HepG2 (cell line): ENCODE data around the gene GSDMA. TPM values are rescaled to one million over a fixed set of nuclear protein-coding genes. Genes with fewer than 3 reads are reported as not detected.
"Not testable (repeated sequence)": the region's sequence is repeated elsewhere in the genome, so short reads cannot be mapped to it uniquely, and the experiment has no call there.

Experiments used
- ATAC-seq: fragments of 200-7000 bp; cut with Tn5 transposase; 3 replicates; pipeline ENCODE4 v1.9.1; 2020; ENCODE audit warnings: mild to moderate bottlenecking, moderate library complexity
- BruUV-seq: library from RNA; stranded (reverse); fragments of 400-500 nt; replicated peaks from 2 replicates; lab custom pipeline; 2021; lab: Mats Ljungman, UMichigan
- CTCF ChIA-PET: fragments of 300-600 bp; formaldehyde crosslinking; extraction: SDS; loops from one replicate; lab custom pipeline; 2021; ENCODE audit warnings: low total read pairs, inconsistent platforms, low intra/inter-chr PET ratio; lab: Yijun Ruan, JAX
- POLR2A ChIA-PET: fragments of 350-600 bp; sonication (Branson Sonifier 250); formaldehyde crosslinking; loops from one replicate; lab custom pipeline; 2020; ENCODE audit warnings: antibody characterized with exemption, inconsistent platforms; lab: Yijun Ruan, JAX
- DNase-seq: peaks from one replicate; pipeline ENCODE4 v3.0.0-alpha.2; 2015; ENCODE audit warnings: low spot score
- FAIRE-seq: peaks from 3 replicates; lab custom pipeline; 2011; peaks lifted over from hg19 to GRCh38; lab: Jason Lieb, UNC
- H2AFZ ChIP-seq: one replicate; pipeline ENCODE4 v1.6.1; 2011; ENCODE audit warnings: low read length, inconsistent platforms
- H3K27ac ChIP-seq: fragments of 300-600 bp; 3 replicates; pipeline ENCODE4 v1.8.0; 2011; ENCODE audit warnings: mixed run types, mild to moderate bottlenecking, mixed read lengths, low read length, inconsistent platforms; ENCODE audit not compliant: insufficient read depth; ENCODE audit errors: extremely low read length
- H3K27me3 ChIP-seq, 2 experiments: fragments of 200-600 bp in 1 of 2; 2 replicates in 1 of 2; 3 replicates in 1 of 2; pipeline versions ENCODE4 v1.6.0 to v1.8.0; 2011; ENCODE audit warnings: low read length in 2 of 2, mild to moderate bottlenecking in 2 of 2, moderate library complexity in 2 of 2, inconsistent platforms in 1 of 2; ENCODE audit not compliant: insufficient read depth in 2 of 2, control insufficient read depth in 1 of 2
- H3K36me3 ChIP-seq, 2 experiments: fragments of 200-600 bp in 1 of 2; replicated peaks in 1 of 2; 2 replicates in 1 of 2; 3 replicates in 1 of 2; pipeline versions ENCODE4 v1.5.1 to v1.8.0; 2011; ENCODE audit warnings: low read length in 2 of 2, inconsistent platforms in 1 of 2; ENCODE audit not compliant: insufficient read depth in 2 of 2, control insufficient read depth in 1 of 2
- H3K4me1 ChIP-seq: 2 replicates; pipeline ENCODE4 v1.5.1; 2012; ENCODE audit warnings: low read length, inconsistent platforms; ENCODE audit not compliant: insufficient read depth
- H3K4me2 ChIP-seq: 2 replicates; pipeline ENCODE4 v1.6.0; 2011; ENCODE audit warnings: low read depth, low read length, inconsistent platforms
- H3K4me3 ChIP-seq, 3 experiments: fragments of 200-600 bp in 1 of 3; sonication (generic), shearing (Covaris generic) in 1 of 3; replicated peaks in 1 of 3; 2 replicates each; pipeline ENCODE4 v1.5.1; 2011 to 2016; ENCODE audit warnings: low read length in 3 of 3, inconsistent platforms in 2 of 3, low read depth in 2 of 3, mild to moderate bottlenecking in 2 of 3, control low read depth in 1 of 3, mixed read lengths in 1 of 3; ENCODE audit not compliant: insufficient read depth in 1 of 3
- H3K79me2 ChIP-seq: one replicate; pipeline ENCODE4 v1.6.1; 2011; ENCODE audit warnings: low read length, inconsistent platforms; ENCODE audit not compliant: insufficient read depth
- H3K9ac ChIP-seq: 2 replicates; pipeline ENCODE4 v1.6.0; 2011; ENCODE audit warnings: mild to moderate bottlenecking, low read depth, low read length, inconsistent platforms; ENCODE audit not compliant: insufficient read depth
- H3K9me3 ChIP-seq: 2 replicates; pipeline ENCODE4 v1.5.1; 2012; ENCODE audit warnings: mild to moderate bottlenecking, low read length
- H4K20me1 ChIP-seq: 2 replicates; pipeline ENCODE4 v1.6.0; 2011; ENCODE audit warnings: inconsistent platforms, mild to moderate bottlenecking, low read length, moderate library complexity; ENCODE audit not compliant: insufficient read depth
- ARNT2 ChIP-seq: sonication (generic); formaldehyde crosslinking; IDR thresholded peaks from 2 replicates; pipeline ENCODE4 v1.8.0; 2022; ENCODE audit warnings: mild to moderate bottlenecking, low read depth, missing genetic modification reagents, moderate library complexity
- HOXA3 ChIP-seq: sonication (generic); formaldehyde crosslinking; IDR thresholded peaks from 2 replicates; pipeline ENCODE4 v1.5.0; 2020; ENCODE audit warnings: missing genetic modification reagents
- KAT8 ChIP-seq: IDR thresholded peaks from 2 replicates; pipeline ENCODE4 v1.6.1; 2016; ENCODE audit warnings: missing genetic modification reagents, missing compliant biosample characterization
- LCORL ChIP-seq, 2 experiments: fragments of 450-650 bp in 1 of 2; sonication (generic) in 1 of 2; formaldehyde crosslinking in 1 of 2; IDR thresholded peaks; 2 replicates each; pipeline versions ENCODE4 v1.5.0 to v1.6.1; 2017 to 2020; ENCODE audit warnings: antibody characterized with exemption in 1 of 2, missing genetic modification reagents in 1 of 2
- NFYC ChIP-seq: IDR thresholded peaks from 2 replicates; pipeline ENCODE4 v1.6.1; 2016; ENCODE audit warnings: missing genetic modification reagents, missing compliant biosample characterization
- SOX5 ChIP-seq: IDR thresholded peaks from 2 replicates; pipeline ENCODE4 v1.6.1; 2016; ENCODE audit warnings: borderline replicate concordance
- YEATS2 ChIP-seq: sonication (generic); formaldehyde crosslinking; IDR thresholded peaks from 2 replicates; pipeline ENCODE4 v1.4.0; 2020; ENCODE audit warnings: missing genetic modification reagents, borderline replicate concordance
- ZMAT3 ChIP-seq: sonication (generic); formaldehyde crosslinking; conservative IDR thresholded peaks from 2 replicates; pipeline ENCODE4 v1.7.0; 2021; ENCODE audit warnings: missing genetic modification reagents
- ZNF792 ChIP-seq: IDR thresholded peaks from 2 replicates; pipeline ENCODE4 v1.6.1; 2016
- ZNF800 ChIP-seq: sonication (generic); formaldehyde crosslinking; IDR thresholded peaks from 2 replicates; pipeline ENCODE4 v1.4.0; 2020; ENCODE audit warnings: missing genetic modification reagents
- ZSCAN29 ChIP-seq: sonication (generic); formaldehyde crosslinking; conservative IDR thresholded peaks from 2 replicates; pipeline ENCODE4 v1.4.0; 2020; ENCODE audit warnings: mild to moderate bottlenecking, missing genetic modification reagents
- WGBS: methylation state at CpG from one replicate; pipeline ENCODE4 v1.1.6; 2017; ENCODE audit warnings: low lambda C conversion rate; 5-methylcytosine and 5-hydroxymethylcytosine counted together
- in situ Hi-C: cut with HindIII; loops from 2 replicates; pipeline ENCODE4 v1.10.0; 2017; ENCODE audit warnings: low pct_unique_long_range_greater_than_20kb; ENCODE audit not compliant: extremely low pct_ligation_motif_present
- intact Hi-C: fragments of 100-400 bp; cut with micrococcal nuclease; formaldehyde crosslinking; loops from one replicate; pipeline ENCODE4 v1.10.0; 2022; ENCODE audit not compliant: unreplicated experiment
- polyA plus RNA-seq, 8 experiments: library from polyadenylated mRNA; depleted of rRNA in 3 of 8; stranded (reverse) in 7 of 8; unstranded in 1 of 8; fragments of >200 nt; fragmentation: Illumina TruSeq in 4 of 8; extraction: Trizol in 4 of 8; gene quantifications; 2 replicates each; pipeline versions ENCODE4 v1.2.1 to v1.2.3, GENCODE V29; 2011 to 2016; ENCODE audit warnings: low read depth in 4 of 8, missing spikeins in 1 of 8, mixed read lengths in 1 of 8; ENCODE audit not compliant: insufficient read depth in 1 of 8
- total RNA-seq, 5 experiments: library from RNA; depleted of rRNA; stranded (reverse); fragments of >200 nt; fragmentation: Illumina TruSeq; extraction: Trizol; gene quantifications; 2 replicates each; pipeline ENCODE4 v1.2.3, GENCODE V29; 2016; ENCODE audit warnings: low read depth in 1 of 5

GSDMA gene
- total and polyA plus RNA-seq, 2 of the 13 experiments (the other 11 are each of a cell fraction or from before 2014, with no cell fraction given), result not detected

GRCh38 chr17:39948489-39948828 lies 14.3 kb upstream of the GSDMA start (continued):
- TF ChIP-seq ARNT2 (CRISPR knock-in tag), result 0 out of 2 replicates have a peak, but pooled peaks have one; percentile 29
- peak; percentile 37; the same call in 1 of the 2 replicates for TF ChIP-seq HOXA3
- TF ChIP-seq SOX5, result peak; percentile 82
- TF ChIP-seq KAT8 (CRISPR knock-in tag), result 0 out of 2 replicates have a peak, but pooled peaks have one; percentile 27
- not testable (repeated sequence) for TF ChIP-seq LCORL (IDR thresholded peaks at IDR 0.05)
- TF ChIP-seq LCORL (CRISPR knock-in tag; IDR thresholded peaks at IDR 0.05), result 0 out of 2 replicates have a peak, but pooled peaks have one; percentile 28

GRCh38 chr17:39949028-39949427 lies 13.8 kb upstream of the GSDMA start:
- no peaks in the 10 kb centered on the region for H3K36me3 ChIP-seq
- peak overlapping the region; percentile 47 for H3K4me2 ChIP-seq
- no peaks in the 10 kb centered on the region for H4K20me1 ChIP-seq
- WGBS, result 2% methylated on average over 2 of the region's 2 CpGs
- peaks cover 65% of the 10 kb centered on the region for H3K4me1 ChIP-seq
- 0 out of 2 replicates have a peak overlapping the region, but pooled peaks have one; percentile 1 for H3K9ac ChIP-seq
- DNase-seq, result no peak
- intact Hi-C loops (no loop called here), in situ Hi-C loops (no loop called here)
- no peak overlapping the region for H3K27ac ChIP-seq
- TF ChIP-seq ZMAT3 (CRISPR knock-in tag) (0 out of 2 replicates have a peak, but pooled peaks have one; percentile 65), ZSCAN29 (CRISPR knock-in tag) (0 out of 2 replicates have a peak, but pooled peaks have one; percentile 8), NFYC (no peak), ZNF792 (no peak), YEATS2 (CRISPR knock-in tag) (0 out of 2 replicates have a peak, but pooled peaks have one; percentile 9), ZNF800 (0 out of 2 replicates have a peak, but pooled peaks have one; percentile 23)
- peak; percentile 23 for FAIRE-seq
- peaks cover 7 to 28% of the 10 kb centered on the region in 2 experiments; a peak in 3 of 5 replicates for H3K27me3 ChIP-seq
- BruUV-seq, result no TSS peak
- H3K4me3 ChIP-seq, result no peak overlapping the region
- no peak for ATAC-seq
- no peaks in the 10 kb centered on the region for H3K9me3 ChIP-seq
- no peaks in the 10 kb centered on the region for H3K79me2 ChIP-seq
- POLR2A ChIA-PET, result interaction anchor here (4.6 kb wide), 1 partner anchor 22 kb away, joined by 16 read pairs; the partner anchor contains the start of genes LRRC3C and ORMDL3
- CTCF ChIA-PET, result interaction anchor here (0.6 kb wide), 1 partner anchor 9 kb away, joined by 3 read pairs; no protein-coding TSS in a partner anchor
- H2AFZ ChIP-seq, result no peak overlapping the region
